Testis (tissue), 2 donors: ENCODE results near the gene DENND4B.

Experiments used
- POLR2A ChIP-seq: fragments of 450-650 bp; IDR thresholded peaks from one replicate; pipeline ENCODE4 v1.6.1; 2017; ENCODE audit warnings: antibody characterized with exemption, mild to moderate bottlenecking, moderate library complexity
- TF ChIP-seq, protein P1 (sequence below), 3 experiments: fragments of 450-650 bp in 2 of 3; fragments of 200-600 bp in 1 of 3; sonication (generic) in 1 of 3; IDR thresholded peaks; one replicate each; pipeline ENCODE4 v1.5.1; 2016 to 2019; ENCODE audit warnings: antibody characterized with exemption in 3 of 3, mild to moderate bottlenecking in 2 of 3, moderate library complexity in 1 of 3

DNA sequence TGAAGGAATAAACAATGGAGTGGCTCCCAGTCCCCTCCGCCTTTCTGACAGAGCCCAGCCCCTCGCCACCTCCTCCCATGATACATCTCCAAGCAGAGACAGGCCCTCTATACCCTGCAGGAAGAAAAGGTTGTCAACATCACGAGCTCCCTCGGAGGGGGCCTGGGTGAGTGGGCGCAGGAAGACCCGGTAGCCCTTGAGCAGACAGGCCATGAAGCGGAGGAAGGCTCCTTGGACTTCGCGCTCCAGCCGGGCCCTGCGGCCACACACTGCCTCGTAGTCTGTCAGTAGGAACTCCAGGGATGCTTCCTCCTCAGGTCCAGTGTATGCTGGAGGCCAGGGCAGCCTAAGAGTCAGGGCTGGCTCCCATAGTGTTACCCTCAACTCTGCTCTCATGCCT is 7.0 kb downstream of the DENND4B start:
- TF ChIP-seq POLR2A = no peak
- TF ChIP-seq, protein P1, sequence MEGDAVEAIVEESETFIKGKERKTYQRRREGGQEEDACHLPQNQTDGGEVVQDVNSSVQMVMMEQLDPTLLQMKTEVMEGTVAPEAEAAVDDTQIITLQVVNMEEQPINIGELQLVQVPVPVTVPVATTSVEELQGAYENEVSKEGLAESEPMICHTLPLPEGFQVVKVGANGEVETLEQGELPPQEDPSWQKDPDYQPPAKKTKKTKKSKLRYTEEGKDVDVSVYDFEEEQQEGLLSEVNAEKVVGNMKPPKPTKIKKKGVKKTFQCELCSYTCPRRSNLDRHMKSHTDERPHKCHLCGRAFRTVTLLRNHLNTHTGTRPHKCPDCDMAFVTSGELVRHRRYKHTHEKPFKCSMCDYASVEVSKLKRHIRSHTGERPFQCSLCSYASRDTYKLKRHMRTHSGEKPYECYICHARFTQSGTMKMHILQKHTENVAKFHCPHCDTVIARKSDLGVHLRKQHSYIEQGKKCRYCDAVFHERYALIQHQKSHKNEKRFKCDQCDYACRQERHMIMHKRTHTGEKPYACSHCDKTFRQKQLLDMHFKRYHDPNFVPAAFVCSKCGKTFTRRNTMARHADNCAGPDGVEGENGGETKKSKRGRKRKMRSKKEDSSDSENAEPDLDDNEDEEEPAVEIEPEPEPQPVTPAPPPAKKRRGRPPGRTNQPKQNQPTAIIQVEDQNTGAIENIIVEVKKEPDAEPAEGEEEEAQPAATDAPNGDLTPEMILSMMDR (IDR thresholded peaks at IDR 0.05) = no peak
